ENCODE results near the gene RBP7. TPM values are rescaled to one million over a fixed set of nuclear protein-coding genes. Genes with fewer than 3 reads are reported as not detected.
"Not testable (repeated sequence)": the region's sequence is repeated elsewhere in the genome, so short reads cannot be mapped to it uniquely, and the experiment has no call there.

The RBP7 gene
- total and polyA plus RNA-seq, 2 donors (not counting 3 experiments of a cell fraction or from before 2014, with no cell fraction given), result not detected

- FAIRE-seq, result no peak
Observed at GRCh38 chr1:10001016-10001665, 4.1 kb downstream of the RBP7 start.

GRCh38 chr1:10005248-10005647 is 8.2 kb downstream of the RBP7 start:
- BruUV-seq (replicated peaks); H3K9me1 ChIP-seq (replicated peaks; ENCODE audit: control insufficient read depth, extremely low read depth, insufficient read depth, low read length); H3K27me3 ChIP-seq (ENCODE audit: control insufficient read depth in 2 of 2, insufficient read depth in 2 of 2, low read length in 2 of 2); H3K4me3 ChIP-seq (replicated peaks in 1 of 3; ENCODE audit: insufficient read depth in 1 of 3, low read depth in 1 of 3, low read length in 3 of 3); intact Hi-C loops (cut with micrococcal nuclease); H3K4me1 ChIP-seq (ENCODE audit: control insufficient read depth, extremely low read depth, insufficient read depth, low read length); dilution Hi-C loops (cut with MboI; ENCODE audit: extremely low pct_ligation_motif_present, low sequenced_read_pairs); POLR2A ChIA-PET; H2AFZ ChIP-seq (ENCODE audit: low read depth, low read length); H3K9ac ChIP-seq (replicated peaks; ENCODE audit: extremely low read depth, insufficient read depth, low read length); DNase-seq (ENCODE audit: low read depth, low spot score); H3K4me2 ChIP-seq (ENCODE audit: insufficient read depth, low read length); H4K20me1 ChIP-seq (replicated peaks; ENCODE audit: control insufficient read depth, extremely low read depth, insufficient read depth, low read length); H3K27ac ChIP-seq (ENCODE audit: insufficient read depth, low read depth, low read length); FAIRE-seq; H3K36me3 ChIP-seq (ENCODE audit: control insufficient read depth in 2 of 2, extremely low read depth in 1 of 2, insufficient read depth in 2 of 2, low read length in 2 of 2); H3K79me2 ChIP-seq (ENCODE audit: control insufficient read depth, insufficient read depth, low read length); H3K9me3 ChIP-seq (replicated peaks; ENCODE audit: control insufficient read depth, insufficient read depth, low read length): not testable (repeated sequence)
- CTCF ChIA-PET, result interaction anchor here (1.0 to 1.5 kb wide), 2 partner anchors 11 to 62 kb away, joined by 3 to 4 read pairs; partner anchors contain the start of genes LZIC and NMNAT1

More at GRCh38 chr1:10001016-10001665, 4.1 kb downstream of the RBP7 start:
- no peak overlapping the region for H3K9ac ChIP-seq (replicated peaks; ENCODE audit: extremely low read depth, insufficient read depth, low read length)
- H4K20me1 ChIP-seq (replicated peaks; ENCODE audit: control insufficient read depth, extremely low read depth, insufficient read depth, low read length), result no peaks in the 10 kb centered on the region
- no peaks in the 10 kb centered on the region for H3K79me2 ChIP-seq (ENCODE audit: control insufficient read depth, insufficient read depth, low read length)
- ChIA-PET POLR2A (no interaction called here), CTCF (interaction anchor here (0.8 to 1.2 kb wide), 2 partner anchors 9 to 51 kb away, joined by 4 to 6 read pairs; no protein-coding TSS in a partner anchor)
- no peaks in the 10 kb centered on the region for H3K9me3 ChIP-seq (replicated peaks; ENCODE audit: control insufficient read depth, insufficient read depth, low read length)
- H3K27ac ChIP-seq (ENCODE audit: insufficient read depth, low read depth, low read length), result no peak overlapping the region
- DNase-seq (ENCODE audit: low read depth, low spot score), result no peak
- TF ChIP-seq GATA2 (IDR thresholded peaks at IDR 0.05; ENCODE audit: insufficient read depth, insufficient read length, low read depth, low read length), result no peak
- no peak for TF ChIP-seq POLR2AphosphoS5 (IDR thresholded peaks at IDR 0.05; ENCODE audit: insufficient read depth, low read depth, low read length)
- TF ChIP-seq EZH2 (IDR thresholded peaks at IDR 0.05; ENCODE audit: borderline replicate concordance, low read depth, low read length, severe bottlenecking), result no peak
- no peaks in the 10 kb centered on the region for H3K36me3 ChIP-seq (ENCODE audit: control insufficient read depth in 2 of 2, extremely low read depth in 1 of 2, insufficient read depth in 2 of 2, low read length in 2 of 2)
- H3K4me2 ChIP-seq (ENCODE audit: insufficient read depth, low read length), result no peak overlapping the region
- no peak overlapping the region for H2AFZ ChIP-seq (ENCODE audit: low read depth, low read length)
- H3K4me3 ChIP-seq (replicated peaks in 1 of 3; ENCODE audit: insufficient read depth in 1 of 3, low read depth in 1 of 3, low read length in 3 of 3), result no peak overlapping the region
- peaks cover 21 to 29% of the 10 kb centered on the region in 2 experiments for H3K27me3 ChIP-seq (ENCODE audit: control insufficient read depth in 2 of 2, insufficient read depth in 2 of 2, low read length in 2 of 2)
- peaks cover 9% of the 10 kb centered on the region for H3K4me1 ChIP-seq (ENCODE audit: control insufficient read depth, extremely low read depth, insufficient read depth, low read length)
- BruUV-seq (replicated peaks), result no TSS peak
- intact Hi-C loops (cut with micrococcal nuclease), result no loop called here
- dilution Hi-C loops (cut with MboI; ENCODE audit: extremely low pct_ligation_motif_present, low sequenced_read_pairs), result no loop called here
- H3K9me1 ChIP-seq (replicated peaks; ENCODE audit: control insufficient read depth, extremely low read depth, insufficient read depth, low read length), result no peaks in the 10 kb centered on the region

Data from endothelial cell of umbilical vein (primary cell).